Spleen (tissue), 11 donors: ENCODE results near the gene ANGPTL2. TPM values are rescaled to one million over a fixed set of nuclear protein-coding genes. Genes with fewer than 3 reads are reported as not detected.

Source experiments
- DNase-seq: peaks from one replicate; pipeline ENCODE4 v3.0.0-alpha.2; 2020
- H3K27ac ChIP-seq, 8 donors: fragments of 200-600 bp; sonication (generic) in 7 of 8; 1 replicate in 4 of 8; 2 replicates in 4 of 8; pipeline versions ENCODE4 v1.5.0 to v1.8.0; 2016 to 2021; ENCODE audit warnings: inconsistent platforms in 4 of 8, mild to moderate bottlenecking in 4 of 8, moderate library complexity in 1 of 8
- H3K27me3 ChIP-seq, 7 donors: fragments of 200-600 bp; sonication (generic) in 6 of 7; replicated peaks in 1 of 7; 1 replicate in 4 of 7; 2 replicates in 3 of 7; pipeline versions ENCODE4 v1.5.0 to v1.8.0; 2016 to 2021; ENCODE audit warnings: inconsistent platforms in 3 of 7, mild to moderate bottlenecking in 1 of 7
- H3K36me3 ChIP-seq, 6 donors: fragments of 200-600 bp; sonication (generic) in 5 of 6; 1 replicate in 4 of 6; 2 replicates in 2 of 6; pipeline versions ENCODE4 v1.5.0 to v1.8.0; 2016 to 2021; ENCODE audit warnings: inconsistent platforms in 2 of 6
- H3K4me1 ChIP-seq, 6 donors: fragments of 200-600 bp; sonication (generic) in 5 of 6; 1 replicate in 3 of 6; 2 replicates in 3 of 6; pipeline versions ENCODE4 v1.5.0 to v1.8.0; 2016 to 2021; ENCODE audit warnings: inconsistent platforms in 3 of 6
- H3K4me3 ChIP-seq, 8 donors: fragments of 200-600 bp; sonication (generic) in 7 of 8; 1 replicate in 4 of 8; 2 replicates in 4 of 8; pipeline versions ENCODE4 v1.5.0 to v1.8.0; 2016 to 2021; ENCODE audit warnings: inconsistent platforms in 4 of 8, mild to moderate bottlenecking in 4 of 8, moderate library complexity in 2 of 8
- H3K9me3 ChIP-seq, 8 donors: fragments of 200-600 bp; sonication (generic) in 7 of 8; 1 replicate in 4 of 8; 2 replicates in 4 of 8; pipeline versions ENCODE4 v1.5.0 to v1.8.0; 2016 to 2021; ENCODE audit warnings: inconsistent platforms in 4 of 8
- CTCF ChIP-seq, 11 experiments: fragments of 200-600 bp in 7 of 11; fragments of 450-650 bp in 4 of 11; sonication (generic) in 4 of 11; IDR thresholded peaks in 8 of 11; conservative IDR thresholded peaks in 3 of 11; 1 replicate in 7 of 11; 2 replicates in 4 of 11; pipeline versions ENCODE4 v1.4.0 to v1.8.0; 2016 to 2021; ENCODE audit warnings: antibody characterized with exemption in 11 of 11, inconsistent platforms in 4 of 11, mild to moderate bottlenecking in 1 of 11
- POLR2AphosphoS5 ChIP-seq, 3 donors: sonication (generic); formaldehyde crosslinking; IDR thresholded peaks; one replicate each; pipeline ENCODE4 v1.5.1; 2017; ENCODE audit warnings: antibody characterized with exemption in 3 of 3
- WGBS, 5 donors: extraction: QIAGEN DNeasy Blood & Tissue Kit in 3 of 5; methylation state at CpG; one replicate each; pipeline versions ENCODE4 v1.1.5 to v1.1.7; 2013 to 2018; 5-methylcytosine and 5-hydroxymethylcytosine counted together
- intact Hi-C: fragments of 100-400 bp; cut with DNase I; formaldehyde crosslinking; loops from one replicate; pipeline ENCODE4 v1.15.0; 2023; ENCODE audit warnings: low total_unique reads
- polyA plus RNA-seq, 3 donors: library from polyadenylated mRNA; stranded (reverse); fragments of 200-250 nt; gene quantifications; one replicate each; pipeline ENCODE4 v1.2.1, GENCODE V29; 2013
- total RNA-seq, 7 donors: library from RNA; depleted of rRNA in 3 of 7; stranded (reverse); fragments of >200 nt in 3 of 7; fragmentation: NEBNext Ultra II Directional in 4 of 7; extraction: Animal tissue kit (Norgen Biotek cat#: 25700) in 4 of 7; gene quantifications; one replicate each; pipeline versions ENCODE4 v1.1.0 to v1.2.1, GENCODE V29; 2016 to 2021
- donor health status: healthy with polysubstance abuse.
- donor health status: DM: no; HTN: no; CAD: no; lungs with moderate emphysema.
- donor health status: DM: no; HTN: no; CAD: no.
- donor health status: Bipolar disorder and iron deficiency.
- donor health status: healthy.
- donor health status: DM: no; HTN: no; CAD: no.
- donor health status: DM: yes; HTN: yes; CAD: no.

The ANGPTL2 gene
- total and polyA plus RNA-seq, 10 donors, result 6.6 to 103 (median 48.1) TPM

- H3K27me3 ChIP-seq, result no peaks in the 10 kb centered on the region
- no peak for DNase-seq
- H3K36me3 ChIP-seq, result peaks cover 0 to 35% (median 11%) of the 10 kb centered on the region in 6 donors
- TF ChIP-seq POLR2AphosphoS5 (IDR thresholded peaks at IDR 0.05) (no peak), CTCF (IDR thresholded peaks at IDR 0.05 in 8 of 11, conservative IDR thresholded peaks at IDR 0.05 in 3 of 11) (no peak)
- H3K27ac ChIP-seq, result no peak overlapping the region
- H3K4me3 ChIP-seq, result no peak overlapping the region
- no peaks in the 10 kb centered on the region for H3K4me1 ChIP-seq
- H3K9me3 ChIP-seq, result no peaks in the 10 kb centered on the region
- intact Hi-C loops, result no loop called here
- WGBS, 5 donors, result 91 to 94% (median 93%) methylated on average over 5 of the region's 5 CpGs
These were observed 39.1 kb downstream of the ANGPTL2 start for GRCh38 chr9:127083138-127083980.

GRCh38 chr9:127081250-127082185, 40.9 kb downstream of the ANGPTL2 start:
- H3K4me1 ChIP-seq, result peaks cover 0 to 9% (median 2%) of the 10 kb centered on the region in 6 donors
- H3K27ac ChIP-seq, result no peak overlapping the region
- DNase-seq, result no peak
- no peaks in the 10 kb centered on the region for H3K9me3 ChIP-seq
- no peak overlapping the region for H3K4me3 ChIP-seq
- intact Hi-C loops, result no loop called here
- 90 to 97% (median 93%) methylated on average over 7 to 8 of the region's 8 CpGs for WGBS, 5 donors
- TF ChIP-seq CTCF (IDR thresholded peaks at IDR 0.05 in 8 of 11, conservative IDR thresholded peaks at IDR 0.05 in 3 of 11) (no peak), POLR2AphosphoS5 (IDR thresholded peaks at IDR 0.05) (no peak)
- H3K36me3 ChIP-seq, result peaks cover 0 to 16% (median 0%) of the 10 kb centered on the region in 6 donors
- no peaks in the 10 kb centered on the region for H3K27me3 ChIP-seq

- WGBS, 5 donors, result 86 to 93% (median 92%) methylated on average over 8 of the region's 8 CpGs
These were observed 42.8 kb downstream of the ANGPTL2 start for GRCh38 chr9:127079446-127080140.

More at GRCh38 chr9:127079446-127080140, 42.8 kb downstream of the ANGPTL2 start:
- Histone ChIP-seq H3K4me3 (no peak overlapping the region), H3K9me3 (no peaks in the 10 kb centered on the region), H3K4me1 (peaks cover 0 to 20% (median 2%) of the 10 kb centered on the region in 6 donors), H3K27me3 (no peaks in the 10 kb centered on the region), H3K36me3 (peaks cover 0 to 19% (median 0%) of the 10 kb centered on the region in 6 donors), H3K27ac (no peak overlapping the region)
- intact Hi-C loops, result no loop called here
- DNase-seq, result no peak
- TF ChIP-seq CTCF (IDR thresholded peaks at IDR 0.05 in 8 of 11, conservative IDR thresholded peaks at IDR 0.05 in 3 of 11), result no peak
